Endothelial cell (in vitro differentiated cells): Measurements from ENCODE around the gene FUCA2. TPM values are rescaled to one million over a fixed set of nuclear protein-coding genes. Genes with fewer than 3 reads are reported as not detected.
A peak's percentile ranks its signal among the peaks of the same experiment; 100 is the strongest.
"Not testable (repeated sequence)": the region's sequence is repeated elsewhere in the genome, so short reads cannot be mapped to it uniquely, and the experiment has no call there.

Source experiments
- DNase-seq: peaks from one replicate; pipeline ENCODE4 v3.0.0; 2021; ENCODE audit warnings: low spot score
- H3K27ac Mint-ChIP-seq: one replicate; pipeline ENCODE4 v1.8.0; 2021; ENCODE audit warnings: mixed read lengths, inconsistent platforms; ENCODE audit not compliant: unreplicated experiment
- H3K27me3 Mint-ChIP-seq: one replicate; pipeline ENCODE4 v1.8.0; 2021; ENCODE audit warnings: mild to moderate bottlenecking, moderate library complexity, mixed read lengths, inconsistent platforms; ENCODE audit not compliant: unreplicated experiment
- H3K36me3 Mint-ChIP-seq: one replicate; pipeline ENCODE4 v1.8.0; 2021; ENCODE audit warnings: mild to moderate bottlenecking, low read depth, mixed read lengths, inconsistent platforms; ENCODE audit not compliant: unreplicated experiment
- H3K4me1 Mint-ChIP-seq: one replicate; pipeline ENCODE4 v1.8.0; 2021; ENCODE audit warnings: mild to moderate bottlenecking, mixed read lengths, inconsistent platforms; ENCODE audit not compliant: unreplicated experiment
- H3K4me3 Mint-ChIP-seq: one replicate; pipeline ENCODE4 v1.8.0; 2021; ENCODE audit warnings: mild to moderate bottlenecking, mixed read lengths, inconsistent platforms; ENCODE audit not compliant: unreplicated experiment
- H3K9me3 Mint-ChIP-seq: one replicate; pipeline ENCODE4 v1.8.0; 2021; ENCODE audit warnings: mixed read lengths, inconsistent platforms; ENCODE audit not compliant: unreplicated experiment
- total RNA-seq: library from RNA; stranded (reverse); fragmentation: NEBNext Ultra II Directional; extraction: Animal tissue kit (Norgen Biotek cat#: 25700); gene quantifications from one replicate; pipeline ENCODE4 v1.2.1, GENCODE V29; 2021; ENCODE audit not compliant: unreplicated experiment
- TF ChIP-seq, protein P1 (sequence below): fragments of 200-600 bp; sonication (generic); IDR thresholded peaks from one replicate; pipeline ENCODE4 v1.5.0; 2021; ENCODE audit warnings: antibody characterized with exemption; ENCODE audit not compliant: unreplicated experiment

The FUCA2 gene
- total RNA-seq, 1 donor from 2014 or later: 31.0 TPM

DNA sequence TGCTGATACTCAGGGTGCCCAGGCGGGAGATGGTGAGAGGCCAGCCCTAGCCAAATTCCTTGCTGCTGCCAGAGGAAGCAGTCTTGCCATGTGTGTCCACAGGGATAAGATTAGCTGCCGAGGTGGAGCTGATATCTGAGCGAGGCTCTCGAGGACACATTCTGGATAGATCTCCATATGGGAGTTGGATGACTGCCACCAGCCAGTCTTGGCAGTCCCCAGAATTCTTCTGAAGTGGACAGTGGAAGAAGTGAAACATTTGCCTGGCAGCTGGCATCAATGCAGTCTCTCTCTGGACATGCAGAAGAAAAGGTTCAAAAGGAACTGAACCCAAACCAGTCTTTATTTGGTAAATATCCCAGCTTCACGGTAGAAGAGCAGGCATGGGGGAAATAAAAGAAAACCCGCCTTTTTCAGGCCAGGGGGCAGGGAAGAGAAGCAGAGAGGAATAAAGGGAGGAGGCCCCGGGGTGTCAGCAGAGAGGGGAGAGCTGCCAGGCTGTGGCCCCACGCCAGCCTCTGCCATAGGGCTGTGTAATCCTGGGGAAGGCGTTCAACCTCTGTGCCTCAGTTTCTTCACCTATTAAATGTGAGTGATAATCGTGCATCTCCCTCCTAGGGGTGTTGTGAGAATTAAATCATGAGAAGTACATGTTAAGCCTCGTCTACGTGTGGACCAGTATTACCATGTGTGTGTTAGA is 3.7 kb upstream of the FUCA2 start:
- Mint-ChIP-seq H3K27ac (no peak overlapping the region), H3K4me3 (no peak overlapping the region), H3K4me1 (peaks cover 9% of the 10 kb centered on the region), H3K27me3 (peaks cover 11% of the 10 kb centered on the region), H3K36me3 (no peaks in the 10 kb centered on the region), H3K9me3 (no peaks in the 10 kb centered on the region)
- DNase-seq: no peak
- TF ChIP-seq, protein P1, sequence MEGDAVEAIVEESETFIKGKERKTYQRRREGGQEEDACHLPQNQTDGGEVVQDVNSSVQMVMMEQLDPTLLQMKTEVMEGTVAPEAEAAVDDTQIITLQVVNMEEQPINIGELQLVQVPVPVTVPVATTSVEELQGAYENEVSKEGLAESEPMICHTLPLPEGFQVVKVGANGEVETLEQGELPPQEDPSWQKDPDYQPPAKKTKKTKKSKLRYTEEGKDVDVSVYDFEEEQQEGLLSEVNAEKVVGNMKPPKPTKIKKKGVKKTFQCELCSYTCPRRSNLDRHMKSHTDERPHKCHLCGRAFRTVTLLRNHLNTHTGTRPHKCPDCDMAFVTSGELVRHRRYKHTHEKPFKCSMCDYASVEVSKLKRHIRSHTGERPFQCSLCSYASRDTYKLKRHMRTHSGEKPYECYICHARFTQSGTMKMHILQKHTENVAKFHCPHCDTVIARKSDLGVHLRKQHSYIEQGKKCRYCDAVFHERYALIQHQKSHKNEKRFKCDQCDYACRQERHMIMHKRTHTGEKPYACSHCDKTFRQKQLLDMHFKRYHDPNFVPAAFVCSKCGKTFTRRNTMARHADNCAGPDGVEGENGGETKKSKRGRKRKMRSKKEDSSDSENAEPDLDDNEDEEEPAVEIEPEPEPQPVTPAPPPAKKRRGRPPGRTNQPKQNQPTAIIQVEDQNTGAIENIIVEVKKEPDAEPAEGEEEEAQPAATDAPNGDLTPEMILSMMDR: no peak

GRCh38 chr6:143513410-143513809 is 1.9 kb upstream of the FUCA2 start:
- H3K4me3 Mint-ChIP-seq: no peak overlapping the region
- H3K36me3 Mint-ChIP-seq: no peaks in the 10 kb centered on the region
- H3K27me3 Mint-ChIP-seq: peaks cover 11% of the 10 kb centered on the region
- peak; percentile 38 for DNase-seq
- H3K4me1 Mint-ChIP-seq: peaks cover 9% of the 10 kb centered on the region
- TF ChIP-seq, protein P1: peak; percentile 45
- no peaks in the 10 kb centered on the region for H3K9me3 Mint-ChIP-seq
- no peak overlapping the region for H3K27ac Mint-ChIP-seq

GRCh38 chr6:143510326-143510725 is 1.2 kb downstream of the FUCA2 start:
- not testable (repeated sequence) for H3K9me3 Mint-ChIP-seq, H3K4me3 Mint-ChIP-seq, H3K4me1 Mint-ChIP-seq, DNase-seq, H3K27me3 Mint-ChIP-seq, H3K36me3 Mint-ChIP-seq, H3K27ac Mint-ChIP-seq

GRCh38 chr6:143507358-143508145 is 4.0 kb downstream of the FUCA2 start:
- peaks cover 3% of the 10 kb centered on the region for H3K27me3 Mint-ChIP-seq
- DNase-seq: no peak
- peaks cover 6% of the 10 kb centered on the region for H3K4me1 Mint-ChIP-seq

DNA sequence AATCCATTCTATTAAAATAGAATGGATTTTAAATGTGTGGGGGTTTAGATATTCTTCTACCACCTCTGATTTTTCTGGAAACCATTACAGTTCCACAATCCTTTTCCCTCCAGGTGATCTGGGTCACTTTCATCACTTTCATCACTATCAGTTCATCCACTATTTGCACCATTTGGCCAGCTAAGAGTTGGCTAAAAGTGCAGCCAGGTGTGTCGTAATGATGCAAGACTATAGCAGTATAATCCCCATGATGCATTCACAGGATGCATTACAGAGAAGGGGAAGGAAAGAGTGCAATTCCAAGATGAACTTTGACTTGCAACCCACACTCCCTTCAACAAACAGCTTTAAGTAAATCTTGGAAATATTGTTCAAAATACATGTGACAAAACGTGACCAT is 4.9 kb downstream of the FUCA2 start:
- TF ChIP-seq, protein P1: no peak
- Mint-ChIP-seq H3K27ac (no peak overlapping the region), H3K4me1 (peaks cover 6% of the 10 kb centered on the region), H3K36me3 (no peaks in the 10 kb centered on the region), H3K9me3 (no peaks in the 10 kb centered on the region), H3K4me3 (no peak overlapping the region), H3K27me3 (peaks cover 3% of the 10 kb centered on the region)
- no peak for DNase-seq

More at GRCh38 chr6:143507358-143508145, 4.0 kb downstream of the FUCA2 start:
- Mint-ChIP-seq H3K4me3 (no peak overlapping the region), H3K36me3 (no peaks in the 10 kb centered on the region), H3K9me3 (no peaks in the 10 kb centered on the region), H3K27ac (no peak overlapping the region)
- TF ChIP-seq, protein P1: no peak
